Upper lobe of right lung (tissue), 1 donor: ENCODE measurements around the gene TRIM15. TPM values are rescaled to one million over a fixed set of nuclear protein-coding genes. Genes with fewer than 3 reads are reported as not detected.

ENCODE experiments used
- ATAC-seq: fragments of 200-7000 bp; cut with Tn5 transposase; one replicate; pipeline ENCODE4 v1.9.1; 2020; ENCODE audit warnings: mild to moderate bottlenecking, moderate library complexity
- DNase-seq: peaks from one replicate; pipeline ENCODE4 v3.0.0-alpha.2; 2020
- H3K27ac ChIP-seq: fragments of 200-600 bp; one replicate; pipeline ENCODE4 v1.8.0; 2022
- H3K27me3 ChIP-seq: fragments of 200-600 bp; one replicate; pipeline ENCODE4 v1.8.0; 2022; ENCODE audit warnings: mild to moderate bottlenecking
- H3K36me3 ChIP-seq: fragments of 200-600 bp; one replicate; pipeline ENCODE4 v1.8.0; 2022
- H3K4me1 ChIP-seq: fragments of 200-600 bp; one replicate; pipeline ENCODE4 v1.8.0; 2022
- H3K4me3 ChIP-seq: fragments of 200-600 bp; one replicate; pipeline ENCODE4 v1.8.0; 2022; ENCODE audit warnings: mild to moderate bottlenecking
- H3K9me3 ChIP-seq: fragments of 200-600 bp; one replicate; pipeline ENCODE4 v1.8.0; 2022
- intact Hi-C: fragments of 100-400 bp; cut with DNase I; formaldehyde crosslinking; loops from one replicate; pipeline ENCODE4 v1.11.0; 2022
- total RNA-seq: library from RNA; stranded (reverse); fragmentation: NEBNext Ultra II Directional; extraction: Animal tissue kit (Norgen Biotek cat#: 25700); gene quantifications from one replicate; pipeline ENCODE4 v1.2.1, GENCODE V29; 2021
- TF ChIP-seq, protein P1 (sequence below): fragments of 200-600 bp; IDR thresholded peaks from one replicate; pipeline ENCODE4 v1.8.0; 2022; ENCODE audit warnings: antibody characterized with exemption
- donor health status: DM: no; HTN: yes; CAD: no; lungs with severe emphysema.

Gene TRIM15
- total RNA-seq, 1 donor from 2014 or later: not detected

DNA sequence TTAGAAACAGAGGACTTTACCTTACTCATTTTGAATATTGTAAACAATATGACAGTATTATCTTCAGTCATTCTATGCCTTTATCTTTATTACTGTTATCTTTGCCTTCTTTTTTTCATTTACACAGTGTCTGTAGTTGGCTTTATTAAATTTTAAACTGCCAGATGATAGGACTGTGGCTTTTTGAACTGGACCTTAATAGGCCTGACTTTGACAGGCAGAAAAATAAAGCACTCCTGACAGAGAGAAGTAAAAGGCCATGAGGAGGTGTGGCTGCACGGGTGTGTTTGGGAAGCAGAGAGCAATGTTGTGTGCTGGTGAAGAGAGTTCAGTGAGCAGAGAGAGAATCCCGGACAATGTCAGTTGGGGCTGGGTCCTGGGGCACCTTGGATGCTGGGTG lies 19.6 kb upstream of the TRIM15 start:
- H3K4me3 ChIP-seq: no peak overlapping the region
- H3K9me3 ChIP-seq: no peaks in the 10 kb centered on the region
- no peak overlapping the region for H3K27ac ChIP-seq
- H3K27me3 ChIP-seq: peaks cover 5% of the 10 kb centered on the region
- no peaks in the 10 kb centered on the region for H3K36me3 ChIP-seq
- ATAC-seq (no peak), DNase-seq (no peak)
- intact Hi-C loops: no loop called here
- no peaks in the 10 kb centered on the region for H3K4me1 ChIP-seq
- TF ChIP-seq, protein P1, sequence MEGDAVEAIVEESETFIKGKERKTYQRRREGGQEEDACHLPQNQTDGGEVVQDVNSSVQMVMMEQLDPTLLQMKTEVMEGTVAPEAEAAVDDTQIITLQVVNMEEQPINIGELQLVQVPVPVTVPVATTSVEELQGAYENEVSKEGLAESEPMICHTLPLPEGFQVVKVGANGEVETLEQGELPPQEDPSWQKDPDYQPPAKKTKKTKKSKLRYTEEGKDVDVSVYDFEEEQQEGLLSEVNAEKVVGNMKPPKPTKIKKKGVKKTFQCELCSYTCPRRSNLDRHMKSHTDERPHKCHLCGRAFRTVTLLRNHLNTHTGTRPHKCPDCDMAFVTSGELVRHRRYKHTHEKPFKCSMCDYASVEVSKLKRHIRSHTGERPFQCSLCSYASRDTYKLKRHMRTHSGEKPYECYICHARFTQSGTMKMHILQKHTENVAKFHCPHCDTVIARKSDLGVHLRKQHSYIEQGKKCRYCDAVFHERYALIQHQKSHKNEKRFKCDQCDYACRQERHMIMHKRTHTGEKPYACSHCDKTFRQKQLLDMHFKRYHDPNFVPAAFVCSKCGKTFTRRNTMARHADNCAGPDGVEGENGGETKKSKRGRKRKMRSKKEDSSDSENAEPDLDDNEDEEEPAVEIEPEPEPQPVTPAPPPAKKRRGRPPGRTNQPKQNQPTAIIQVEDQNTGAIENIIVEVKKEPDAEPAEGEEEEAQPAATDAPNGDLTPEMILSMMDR: no peak

DNA sequence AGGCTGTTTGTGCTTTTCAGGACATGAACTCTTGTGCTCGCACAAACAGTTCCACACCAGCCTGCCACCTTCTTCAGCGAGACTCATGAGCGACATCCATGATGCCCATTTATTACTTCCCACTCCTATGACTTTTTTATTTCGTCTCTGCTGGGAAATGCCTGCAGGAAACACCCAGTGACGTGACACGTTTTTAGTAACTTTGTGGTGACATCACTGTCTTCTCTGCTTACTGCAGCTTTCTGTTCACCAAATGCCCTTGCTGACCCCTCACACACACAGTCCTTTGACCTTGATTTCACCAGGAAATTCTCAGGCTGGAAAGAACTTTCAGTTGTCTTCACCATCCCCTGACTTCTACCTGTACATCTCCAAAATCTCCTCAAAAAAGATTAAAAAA lies 18.5 kb upstream of the TRIM15 start:
- TF ChIP-seq, protein P1: no peak
- intact Hi-C loops: no loop called here
- peaks cover 5% of the 10 kb centered on the region for H3K27me3 ChIP-seq
- H3K4me3 ChIP-seq: no peak overlapping the region
- no peaks in the 10 kb centered on the region for H3K4me1 ChIP-seq
- H3K9me3 ChIP-seq: no peaks in the 10 kb centered on the region
- no peak overlapping the region for H3K27ac ChIP-seq
- DNase-seq (no peak), ATAC-seq (no peak)
- no peaks in the 10 kb centered on the region for H3K36me3 ChIP-seq

DNA sequence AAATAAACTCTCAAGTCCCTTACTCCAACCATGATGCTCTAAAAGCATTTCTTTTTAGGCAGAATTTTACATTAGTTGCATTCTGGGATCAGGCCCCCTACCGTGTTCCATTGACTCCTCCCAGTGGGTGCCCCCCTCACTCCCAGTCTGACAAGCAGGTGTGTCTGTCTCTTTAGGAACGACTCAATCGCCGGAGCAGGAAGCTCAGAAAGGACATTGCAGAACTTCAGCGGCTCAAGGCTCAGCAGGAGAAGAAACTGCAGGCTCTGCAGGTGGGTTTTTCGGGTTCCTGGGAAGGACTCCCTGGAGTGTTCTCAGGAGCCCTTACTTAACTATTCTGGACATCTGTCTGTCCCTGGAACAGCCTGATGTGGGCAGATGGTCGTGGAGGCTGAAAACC lies 17.5 kb upstream of the TRIM15 start:
- no peaks in the 10 kb centered on the region for H3K36me3 ChIP-seq
- ATAC-seq (no peak), DNase-seq (no peak)
- no peaks in the 10 kb centered on the region for H3K4me1 ChIP-seq
- peaks cover 5% of the 10 kb centered on the region for H3K27me3 ChIP-seq
- intact Hi-C loops: no loop called here
- H3K4me3 ChIP-seq: no peak overlapping the region
- H3K9me3 ChIP-seq: no peaks in the 10 kb centered on the region
- no peak overlapping the region for H3K27ac ChIP-seq
- TF ChIP-seq, protein P1: no peak

DNA sequence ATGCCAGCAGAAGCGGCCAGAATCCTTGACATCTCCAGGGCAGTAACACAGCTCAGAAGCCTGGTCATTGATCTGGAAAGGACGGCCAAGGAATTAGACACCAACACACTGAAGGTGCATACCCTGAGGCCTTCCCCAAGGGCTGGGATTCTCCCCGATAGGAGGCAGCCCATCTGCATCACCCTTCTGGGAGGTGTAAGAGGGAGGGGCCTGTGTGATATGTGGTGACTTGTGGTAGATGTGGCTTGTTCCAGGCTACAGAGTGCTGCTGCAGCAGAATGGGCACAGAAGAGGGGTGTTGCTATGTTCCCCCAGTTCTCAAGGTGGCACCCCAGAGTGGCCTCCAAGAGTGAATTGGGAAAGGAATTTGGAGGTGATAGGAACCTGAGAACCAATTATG lies 16.2 kb upstream of the TRIM15 start:
- no peak for ATAC-seq
- Histone ChIP-seq H3K4me1 (no peaks in the 10 kb centered on the region), H3K27me3 (peaks cover 5% of the 10 kb centered on the region), H3K27ac (no peak overlapping the region), H3K4me3 (no peak overlapping the region), H3K9me3 (no peaks in the 10 kb centered on the region), H3K36me3 (no peaks in the 10 kb centered on the region)
- TF ChIP-seq, protein P1: no peak
- intact Hi-C loops: no loop called here
- no peak for DNase-seq

DNA sequence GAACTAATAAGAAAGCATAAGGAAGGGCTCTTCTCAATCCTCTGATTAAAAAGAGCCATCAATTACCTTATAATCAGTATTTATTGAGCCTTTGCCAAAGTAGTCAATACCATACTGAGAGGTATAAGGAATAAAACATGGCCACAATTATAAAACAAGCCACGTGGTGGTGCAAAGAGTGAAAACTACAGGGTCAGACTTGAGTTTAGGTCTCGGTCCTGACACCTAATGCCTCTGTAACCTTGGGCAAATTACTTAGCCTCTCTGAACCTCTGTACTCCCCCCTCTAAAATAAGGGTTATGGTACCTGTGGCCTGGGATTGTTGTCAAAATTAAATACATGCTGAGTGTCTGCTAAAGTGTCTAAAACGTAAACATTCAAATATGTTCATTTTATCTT lies 14.1 kb upstream of the TRIM15 start:
- Histone ChIP-seq H3K4me3 (no peak overlapping the region), H3K9me3 (no peaks in the 10 kb centered on the region), H3K27ac (no peak overlapping the region), H3K36me3 (no peaks in the 10 kb centered on the region), H3K4me1 (no peaks in the 10 kb centered on the region), H3K27me3 (peaks cover 5% of the 10 kb centered on the region)
- DNase-seq: no peak
- no peak for ATAC-seq
- TF ChIP-seq, protein P1: no peak
- intact Hi-C loops: no loop called here

DNA sequence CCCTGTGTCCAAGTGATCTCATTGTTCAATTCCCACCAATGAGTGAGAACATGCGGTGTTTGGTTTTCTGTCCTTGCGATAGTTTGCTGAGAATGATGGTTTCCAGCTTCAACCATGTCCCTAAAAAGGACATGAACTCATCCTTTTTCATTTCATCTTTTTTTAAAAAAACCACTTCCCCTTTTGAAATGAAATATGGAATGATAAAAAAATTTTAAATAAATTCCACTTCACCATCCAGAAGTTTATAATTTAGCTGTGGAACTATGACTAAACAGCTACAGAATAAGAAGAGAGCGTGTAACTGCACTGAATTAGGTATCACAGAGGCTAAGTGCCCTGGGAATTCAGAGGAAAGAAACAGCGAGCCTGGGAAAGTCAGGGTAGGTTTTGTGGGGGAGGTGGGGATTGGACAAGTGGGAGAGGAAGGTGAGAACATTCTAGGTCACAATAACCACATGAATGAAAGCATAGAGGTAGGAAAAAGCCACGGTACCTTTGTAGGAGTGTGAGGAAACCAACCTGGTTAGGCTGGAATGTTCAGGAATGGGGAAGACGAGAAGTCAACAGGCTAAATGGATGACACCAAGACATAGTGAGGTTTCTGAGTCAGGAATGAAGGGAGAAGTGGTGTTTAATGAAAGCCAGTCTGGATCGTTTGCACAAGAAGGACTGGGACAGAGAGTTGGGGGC lies 13.3 kb upstream of the TRIM15 start:
- Histone ChIP-seq H3K4me3 (no peak overlapping the region), H3K27me3 (peaks cover 5% of the 10 kb centered on the region), H3K9me3 (no peaks in the 10 kb centered on the region), H3K27ac (no peak overlapping the region), H3K36me3 (no peaks in the 10 kb centered on the region), H3K4me1 (no peaks in the 10 kb centered on the region)
- TF ChIP-seq, protein P1: no peak
- DNase-seq (no peak), ATAC-seq (no peak)
- intact Hi-C loops: no loop called here
